Gastrocnemius medialis (tissue), 4 donors: ENCODE results near the gene FAM228A.

ENCODE experiments used
- POLR2A ChIP-seq, 2 donors: fragments of 450-650 bp; IDR thresholded peaks; one replicate each; pipeline ENCODE4 v1.6.1; 2017; ENCODE audit warnings: antibody characterized with exemption in 2 of 2, mild to moderate bottlenecking in 2 of 2, moderate library complexity in 2 of 2
- TF ChIP-seq, protein P1 (sequence below), 5 experiments: fragments of 450-650 bp in 3 of 5; fragments of 200-600 bp in 2 of 5; sonication (generic) in 2 of 5; IDR thresholded peaks in 4 of 5; conservative IDR thresholded peaks in 1 of 5; 1 replicate in 4 of 5; 2 replicates in 1 of 5; pipeline ENCODE4 v1.5.1; 2016 to 2019; ENCODE audit warnings: antibody characterized with exemption in 5 of 5, mild to moderate bottlenecking in 3 of 5, moderate library complexity in 3 of 5

DNA sequence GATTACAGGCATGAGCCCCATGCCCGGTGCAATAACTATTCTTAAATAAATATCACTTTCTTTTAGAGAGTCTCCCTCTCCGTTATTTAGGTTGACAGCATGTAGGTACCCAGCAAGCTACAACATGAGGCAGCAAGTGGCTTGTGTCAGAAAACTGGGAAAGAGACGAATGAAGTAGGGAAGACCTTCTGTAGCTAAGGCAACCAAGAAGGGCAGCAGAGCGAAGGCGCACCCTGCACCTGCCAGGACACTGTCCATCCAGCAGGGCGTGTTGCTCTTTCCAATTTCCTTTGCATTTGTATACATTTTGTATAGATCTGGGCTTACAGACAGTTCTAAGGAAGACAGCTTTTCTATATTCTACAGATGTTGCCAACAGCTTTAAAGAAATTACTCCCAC is 48.1 kb downstream of the FAM228A start:
- TF ChIP-seq, protein P1, sequence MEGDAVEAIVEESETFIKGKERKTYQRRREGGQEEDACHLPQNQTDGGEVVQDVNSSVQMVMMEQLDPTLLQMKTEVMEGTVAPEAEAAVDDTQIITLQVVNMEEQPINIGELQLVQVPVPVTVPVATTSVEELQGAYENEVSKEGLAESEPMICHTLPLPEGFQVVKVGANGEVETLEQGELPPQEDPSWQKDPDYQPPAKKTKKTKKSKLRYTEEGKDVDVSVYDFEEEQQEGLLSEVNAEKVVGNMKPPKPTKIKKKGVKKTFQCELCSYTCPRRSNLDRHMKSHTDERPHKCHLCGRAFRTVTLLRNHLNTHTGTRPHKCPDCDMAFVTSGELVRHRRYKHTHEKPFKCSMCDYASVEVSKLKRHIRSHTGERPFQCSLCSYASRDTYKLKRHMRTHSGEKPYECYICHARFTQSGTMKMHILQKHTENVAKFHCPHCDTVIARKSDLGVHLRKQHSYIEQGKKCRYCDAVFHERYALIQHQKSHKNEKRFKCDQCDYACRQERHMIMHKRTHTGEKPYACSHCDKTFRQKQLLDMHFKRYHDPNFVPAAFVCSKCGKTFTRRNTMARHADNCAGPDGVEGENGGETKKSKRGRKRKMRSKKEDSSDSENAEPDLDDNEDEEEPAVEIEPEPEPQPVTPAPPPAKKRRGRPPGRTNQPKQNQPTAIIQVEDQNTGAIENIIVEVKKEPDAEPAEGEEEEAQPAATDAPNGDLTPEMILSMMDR (IDR thresholded peaks at IDR 0.05 in 4 of 5, conservative IDR thresholded peaks at IDR 0.05 in 1 of 5), result no peak
- TF ChIP-seq POLR2A (IDR thresholded peaks at IDR 0.05), result no peak
